GM12865 (cell line): ENCODE results near the gene RHBDF2.

Experiments used
- DNase-seq: peaks from one replicate; pipeline ENCODE4 v3.0.0; 2010; ENCODE audit warnings: low read depth
- H3K4me3 ChIP-seq: 2 replicates; pipeline ENCODE4 v1.5.1; 2011; ENCODE audit warnings: mild to moderate bottlenecking, low read depth, low read length, control low read depth
- CTCF ChIP-seq: IDR thresholded peaks from 2 replicates; pipeline ENCODE4 v1.5.1; 2011; ENCODE audit warnings: low read length, control low read depth, low read depth, inconsistent platforms; ENCODE audit not compliant: insufficient read depth; ENCODE audit errors: missing control alignments

The RHBDF2 gene

GRCh38 chr17:76532072-76532651, 30.9 kb upstream of the RHBDF2 start:
- DNase-seq, result no peak
- no peak overlapping the region for H3K4me3 ChIP-seq
- TF ChIP-seq CTCF, result no peak

- no peak for DNase-seq
- TF ChIP-seq CTCF, result no peak
- H3K4me3 ChIP-seq, result no peak overlapping the region
Observed at GRCh38 chr17:76531486-76532038, 30.3 kb upstream of the RHBDF2 start.

GRCh38 chr17:76530811-76531485, 29.7 kb upstream of the RHBDF2 start:
- H3K4me3 ChIP-seq, result no peak overlapping the region
- DNase-seq, result no peak
- no peak for TF ChIP-seq CTCF

GRCh38 chr17:76530095-76530723, 29.0 kb upstream of the RHBDF2 start:
- no peak for DNase-seq
- no peak for TF ChIP-seq CTCF
- no peak overlapping the region for H3K4me3 ChIP-seq

- H3K4me3 ChIP-seq, result no peak overlapping the region
- no peak for DNase-seq
- TF ChIP-seq CTCF, result no peak
Observed at GRCh38 chr17:76529224-76530094, 28.2 kb upstream of the RHBDF2 start.

GRCh38 chr17:76528528-76529223, 27.5 kb upstream of the RHBDF2 start:
- DNase-seq, result peak; percentile 48
- H3K4me3 ChIP-seq, result peak overlapping the region; percentile 51
- TF ChIP-seq CTCF, result no peak
